GM21737 (cell line): ENCODE results near the gene CSMD2.

Experiments
- ATAC-seq: cut with Tn5 transposase; IDR thresholded peaks from one replicate; pipeline ENCODE4 v1.9.1; 2021; ENCODE audit warnings: mild to moderate bottlenecking, moderate library complexity; ENCODE audit not compliant: unreplicated experiment

CSMD2 gene

GRCh38 chr1:33966346-33967141, 198.5 kb downstream of the CSMD2 start:
- no peak for ATAC-seq

GRCh38 chr1:33965086-33965485, 199.9 kb downstream of the CSMD2 start:
- no peak for ATAC-seq

GRCh38 chr1:33962061-33962460, 203.0 kb downstream of the CSMD2 start:
- ATAC-seq = no peak

GRCh38 chr1:33960188-33960895, 204.7 kb downstream of the CSMD2 start:
- ATAC-seq = no peak

DNA sequence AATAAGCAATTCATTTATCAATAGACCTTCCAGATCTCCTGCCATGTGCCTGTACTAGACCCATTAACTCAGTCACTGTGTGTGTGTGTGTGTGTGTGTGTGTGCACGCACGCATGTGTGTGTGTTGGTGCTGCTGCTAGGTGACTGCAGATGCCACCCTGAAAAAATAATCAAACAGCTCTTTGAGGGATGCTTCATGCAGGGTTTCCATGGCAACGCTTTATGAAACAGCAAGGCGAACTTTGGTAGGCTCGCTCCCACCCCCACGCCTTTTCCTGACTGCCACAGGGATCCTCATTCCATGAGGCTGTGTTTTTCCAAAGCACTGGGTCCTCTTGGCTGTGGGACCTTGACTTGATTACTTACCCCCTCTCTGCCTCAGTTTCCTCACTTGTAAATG, 207.2 kb downstream of the CSMD2 start:
- ATAC-seq = no peak

GRCh38 chr1:33955096-33955495, 209.9 kb downstream of the CSMD2 start:
- ATAC-seq = no peak

DNA sequence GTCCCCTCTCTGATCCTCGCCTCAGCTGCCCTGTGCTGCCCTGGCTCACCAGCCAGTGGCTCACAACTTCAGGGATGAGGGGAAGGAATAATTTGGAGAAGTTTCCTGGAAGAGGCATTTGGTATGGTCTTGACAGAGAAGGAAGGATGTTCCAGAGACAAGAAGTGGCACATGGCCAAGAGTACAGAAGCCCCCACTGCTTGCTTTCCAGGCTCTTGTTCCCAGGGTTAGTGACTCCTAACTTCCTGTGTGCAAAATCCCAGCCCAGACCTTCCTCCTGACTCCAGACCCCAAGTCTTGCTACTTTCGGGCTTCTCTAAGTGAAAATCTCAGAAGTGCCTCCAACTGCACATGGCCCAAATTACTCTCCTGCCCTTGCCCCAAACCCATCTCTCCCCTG, 215.5 kb downstream of the CSMD2 start:
- ATAC-seq = no peak

GRCh38 chr1:33948291-33948690, 216.7 kb downstream of the CSMD2 start:
- no peak for ATAC-seq

GRCh38 chr1:33946836-33947235, 218.2 kb downstream of the CSMD2 start:
- ATAC-seq = no peak

DNA sequence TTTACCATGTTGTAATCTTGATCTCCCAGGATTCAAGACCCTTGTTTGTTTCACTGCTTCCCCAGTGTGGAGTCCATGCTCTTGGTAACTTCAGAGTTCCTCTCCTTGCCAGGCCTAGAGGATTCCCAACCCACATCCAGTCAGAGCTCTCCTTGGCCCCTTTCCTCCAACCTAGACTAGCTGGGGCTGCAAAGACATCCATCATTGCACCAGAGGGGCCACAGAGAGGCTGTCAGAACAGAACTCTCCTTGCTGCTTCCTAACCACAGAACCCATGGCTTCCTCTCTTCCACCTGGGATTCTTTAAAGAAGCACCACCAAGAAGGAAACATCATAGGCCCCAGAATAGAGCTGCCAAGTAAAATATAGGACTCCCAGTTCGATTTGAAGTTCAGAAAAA, 220.2 kb downstream of the CSMD2 start:
- ATAC-seq = no peak

DNA sequence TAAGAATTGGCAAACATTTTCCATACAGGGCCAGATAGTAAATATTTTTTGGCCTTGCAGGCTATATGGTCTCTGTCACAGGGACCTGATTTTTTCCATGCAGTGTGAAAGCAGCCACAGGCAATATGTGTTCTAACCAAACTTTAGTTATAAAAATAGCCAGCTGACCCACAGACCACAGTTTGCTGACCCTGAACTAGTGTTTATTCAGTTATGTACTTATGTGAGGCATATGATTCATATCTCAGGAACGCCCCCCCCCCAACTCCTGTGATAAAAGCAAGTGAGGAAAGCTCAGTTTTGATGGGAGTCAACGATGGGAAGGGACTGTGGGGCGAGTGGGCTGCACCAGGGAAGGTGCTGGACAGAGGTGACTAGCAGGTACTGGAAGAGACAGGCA, 221.1 kb downstream of the CSMD2 start:
- no peak for ATAC-seq

- no peak for ATAC-seq
Measured at GRCh38 chr1:33932871-33933270, 232.2 kb downstream of the CSMD2 start.

DNA sequence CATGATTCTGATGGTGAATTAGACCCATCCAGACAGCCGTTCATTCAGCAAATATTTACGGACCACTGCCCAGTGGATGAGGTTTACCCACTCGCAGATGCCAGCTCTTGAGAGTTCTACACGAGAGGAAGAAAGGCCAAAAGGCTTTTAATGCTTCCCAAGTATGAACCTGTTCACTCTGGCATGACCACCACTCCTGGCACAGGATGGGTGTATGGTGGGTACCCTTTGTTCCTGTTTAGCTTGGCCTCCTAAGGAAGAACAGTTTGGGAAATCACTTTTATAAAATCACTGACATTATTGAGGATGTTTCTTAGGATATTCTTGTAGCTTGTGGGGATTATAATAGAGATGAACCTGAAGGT, 233.9 kb downstream of the CSMD2 start:
- ATAC-seq = no peak

- ATAC-seq = no peak
Measured at GRCh38 chr1:33930346-33931110, 234.5 kb downstream of the CSMD2 start.

DNA sequence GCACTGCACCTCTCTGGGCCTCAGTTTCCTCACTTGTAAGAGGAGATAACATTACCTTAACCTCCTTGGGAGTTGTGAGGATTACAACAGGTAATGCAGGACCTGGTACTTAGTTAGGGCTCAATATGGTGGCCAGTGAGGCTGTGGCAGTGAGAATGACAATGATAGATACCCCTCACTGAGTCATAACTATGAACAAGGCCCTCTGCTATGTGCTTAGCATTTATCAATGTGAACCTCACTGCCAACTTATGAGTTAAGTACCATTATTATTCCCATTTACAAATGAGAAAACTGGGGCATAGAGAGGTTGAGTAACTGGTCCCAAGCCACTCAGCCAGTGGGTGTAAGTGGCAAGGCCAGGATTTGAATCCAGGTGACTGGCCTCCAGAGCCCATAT, 236.8 kb downstream of the CSMD2 start:
- ATAC-seq = no peak

GRCh38 chr1:33927721-33928120, 237.3 kb downstream of the CSMD2 start:
- no peak for ATAC-seq

- no peak for ATAC-seq
Measured at GRCh38 chr1:33925586-33925985, 239.4 kb downstream of the CSMD2 start.

DNA sequence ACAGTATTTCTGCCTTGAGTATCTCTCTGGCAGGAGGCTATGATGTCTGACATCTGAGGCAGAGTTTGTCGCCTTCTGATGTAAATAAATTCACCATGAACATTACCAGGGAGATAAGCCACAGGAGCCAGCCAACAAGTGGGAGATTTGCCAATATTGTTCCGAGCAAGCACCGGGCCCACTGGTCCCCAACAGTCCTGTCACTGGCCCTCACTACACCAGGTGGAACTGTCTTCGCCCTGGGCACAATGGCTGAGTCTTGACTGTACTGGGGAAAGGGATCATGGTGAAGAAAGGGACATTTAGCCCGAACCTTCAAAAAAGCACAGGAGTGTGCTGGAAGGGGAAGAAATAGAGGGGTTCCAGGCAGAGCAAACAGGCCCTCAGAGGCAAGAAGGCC, 243.7 kb downstream of the CSMD2 start:
- ATAC-seq = no peak

GRCh38 chr1:33918368-33918767, 246.7 kb downstream of the CSMD2 start:
- no peak for ATAC-seq

DNA sequence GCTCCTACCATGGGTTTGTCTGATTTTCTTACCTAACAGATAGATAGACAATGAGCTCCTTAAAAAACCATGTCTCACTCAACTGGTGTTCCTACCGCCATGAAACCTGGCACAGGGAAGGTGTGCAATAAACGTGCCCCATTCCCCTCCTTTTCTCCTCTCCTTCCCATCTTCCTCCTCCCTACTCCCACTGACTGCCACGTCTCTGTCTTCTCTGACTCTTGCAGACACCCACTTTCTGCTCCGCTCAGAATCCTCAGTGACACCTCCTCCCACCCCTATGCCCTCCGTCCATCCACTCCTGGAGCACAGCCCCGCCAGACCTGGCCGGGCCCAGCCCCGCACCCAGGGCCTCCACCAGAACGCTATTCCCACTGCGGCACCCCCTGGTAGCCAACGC, 248.2 kb downstream of the CSMD2 start:
- ATAC-seq = no peak

- no peak for ATAC-seq
Measured at GRCh38 chr1:33914531-33914930, 250.5 kb downstream of the CSMD2 start.
